Thyroid gland (tissue), 4 donors: Measurements from ENCODE around the gene CER1.

ENCODE experiments used
- CTCF ChIP-seq, 6 experiments: fragments of 200-600 bp in 3 of 6; fragments of 450-650 bp in 3 of 6; sonication (generic) in 3 of 6; IDR thresholded peaks; one replicate each; pipeline ENCODE4 v1.5.1; 2016 to 2019; ENCODE audit warnings: antibody characterized with exemption in 6 of 6, mild to moderate bottlenecking in 2 of 6, inconsistent platforms in 1 of 6, moderate library complexity in 1 of 6
- POLR2A ChIP-seq, 2 donors: fragments of 450-650 bp; IDR thresholded peaks; one replicate each; pipeline ENCODE4 v1.6.1; 2017; ENCODE audit warnings: antibody characterized with exemption in 2 of 2, mild to moderate bottlenecking in 2 of 2, moderate library complexity in 1 of 2

- no peak for TF ChIP-seq POLR2A (IDR thresholded peaks at IDR 0.05)
- no peak for TF ChIP-seq CTCF (IDR thresholded peaks at IDR 0.05)
Measured at GRCh38 chr9:14731294-14731981, 8.9 kb upstream of the CER1 start.
